Measurements from ENCODE around the gene SHD. TPM values are rescaled to one million over a fixed set of nuclear protein-coding genes. Genes with fewer than 3 reads are reported as not detected.

SHD gene
- total and polyA plus RNA-seq, 2 of the 4 experiments (the other 2 are of a cell fraction) = not detected

DNA sequence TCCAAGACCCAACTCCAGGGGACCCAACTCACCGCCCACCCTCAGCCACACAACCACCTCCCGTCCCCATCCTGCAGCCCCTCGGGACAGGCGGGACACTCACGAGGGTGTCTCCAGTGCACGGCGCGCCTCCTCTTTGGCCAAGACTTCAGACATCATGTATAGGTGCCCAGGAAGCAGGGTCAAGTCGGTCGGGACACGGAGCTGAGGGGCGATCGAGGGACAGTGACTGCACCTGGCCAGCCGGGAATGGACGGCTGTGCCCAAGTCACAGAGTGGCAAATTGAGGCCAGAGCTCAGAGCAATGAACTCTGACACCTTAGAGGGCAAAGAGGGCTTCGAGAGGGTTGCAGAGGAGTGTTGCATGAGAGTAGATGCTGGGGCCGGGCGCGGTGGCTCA, 50.8 kb downstream of the SHD start:
- Histone ChIP-seq H2AK5ac (ENCODE audit: low read depth, low read length) (no peak overlapping the region), H3K79me1 (ENCODE audit: low read depth in 1 of 2, low read length in 2 of 2) (no peaks in the 10 kb centered on the region), H3K27me3 (ENCODE audit: control insufficient read depth, insufficient read depth, low read length) (no peaks in the 10 kb centered on the region; the same call in 1 of the 2 replicates), H3K9me1 (ENCODE audit: insufficient read depth, low read length) (no peaks in the 10 kb centered on the region), H3K9me3 (ENCODE audit: control insufficient read depth, insufficient read depth, low read length) (no peaks in the 10 kb centered on the region), H3K36me3 (ENCODE audit: control insufficient read depth, insufficient read depth, low read length) (no peaks in the 10 kb centered on the region), H4K5ac (ENCODE audit: low read depth, low read length) (no peak overlapping the region), H4K8ac (ENCODE audit: low read depth in 2 of 2, low read length in 2 of 2) (no peak overlapping the region), H3K14ac (replicated peaks; ENCODE audit: low read depth, low read length) (no peak overlapping the region), H3K4me2 (ENCODE audit: low read depth, low read length) (no peak overlapping the region), H3K9ac (ENCODE audit: low read depth, low read length) (no peak overlapping the region), H2BK5ac (ENCODE audit: low read depth, low read length, poor library complexity, severe bottlenecking) (no peak overlapping the region), H3K23ac (ENCODE audit: low read depth, low read length) (no peak overlapping the region), H2BK120ac (ENCODE audit: low read depth, low read length) (no peak overlapping the region), H3K56ac (ENCODE audit: extremely low read depth, insufficient read depth, low read length) (no peak overlapping the region), H2AK9ac (replicated peaks; ENCODE audit: low read depth, low read length, poor library complexity) (peak overlapping the region; percentile 37), H3K4me3 (ENCODE audit: insufficient read depth, low read depth, low read length) (no peak overlapping the region), H2AFZ (replicated peaks; ENCODE audit: low read length, poor library complexity) (no peak overlapping the region), H3K18ac (ENCODE audit: low read depth, low read length) (no peak overlapping the region), H4K91ac (ENCODE audit: insufficient read depth, low read depth, low read length) (no peak overlapping the region), H3K4ac (ENCODE audit: low read depth, low read length) (no peak overlapping the region), H3K27ac (ENCODE audit: insufficient read depth, low read length) (no peak overlapping the region), H3K4me1 (ENCODE audit: control insufficient read depth, insufficient read depth, low read length) (no peaks in the 10 kb centered on the region), H2BK15ac (ENCODE audit: low read depth, low read length) (no peak overlapping the region), H4K20me1 (ENCODE audit: insufficient read depth, low read length) (no peaks in the 10 kb centered on the region), H2BK20ac (ENCODE audit: low read depth, low read length) (no peak overlapping the region)
- no peak for ATAC-seq (ENCODE audit: low read depth)
- TF ChIP-seq NFE2L2 (IDR thresholded peaks at IDR 0.05; ENCODE audit: low read depth, low read length) (no peak), CTCF (conservative IDR thresholded peaks at IDR 0.05; ENCODE audit: low read depth, low read length) (no peak), BHLHE40 (IDR thresholded peaks at IDR 0.05; ENCODE audit: low read depth, low read length) (no peak), CEBPB (IDR thresholded peaks at IDR 0.05; ENCODE audit: low read depth, low read length) (no peak), CHD1 (IDR thresholded peaks at IDR 0.05; ENCODE audit: low read depth, low read length) (no peak), MAFK (IDR thresholded peaks at IDR 0.05; ENCODE audit: low read depth, low read length) (no peak), ELK1 (IDR thresholded peaks at IDR 0.05; ENCODE audit: borderline replicate concordance, low read depth, low read length) (no peak), MXI1 (IDR thresholded peaks at IDR 0.05; ENCODE audit: borderline replicate concordance, low read depth, low read length) (no peak), SMC3 (IDR thresholded peaks at IDR 0.05; ENCODE audit: low read depth, low read length) (no peak), RFX5 (IDR thresholded peaks at IDR 0.05; ENCODE audit: low read depth, low read length) (no peak), MAZ (IDR thresholded peaks at IDR 0.05; ENCODE audit: borderline replicate concordance, low read depth, low read length) (no peak), RCOR1 (IDR thresholded peaks at IDR 0.05; ENCODE audit: insufficient replicate concordance, low read length) (no peak), POLR2A (IDR thresholded peaks at IDR 0.05; ENCODE audit: low read depth, low read length) (no peak), FOS (IDR thresholded peaks at IDR 0.05; ENCODE audit: low read depth, low read length) (no peak), RAD21 (IDR thresholded peaks at IDR 0.05; ENCODE audit: low read length) (no peak)
- TF ChIP-seq, protein P1, sequence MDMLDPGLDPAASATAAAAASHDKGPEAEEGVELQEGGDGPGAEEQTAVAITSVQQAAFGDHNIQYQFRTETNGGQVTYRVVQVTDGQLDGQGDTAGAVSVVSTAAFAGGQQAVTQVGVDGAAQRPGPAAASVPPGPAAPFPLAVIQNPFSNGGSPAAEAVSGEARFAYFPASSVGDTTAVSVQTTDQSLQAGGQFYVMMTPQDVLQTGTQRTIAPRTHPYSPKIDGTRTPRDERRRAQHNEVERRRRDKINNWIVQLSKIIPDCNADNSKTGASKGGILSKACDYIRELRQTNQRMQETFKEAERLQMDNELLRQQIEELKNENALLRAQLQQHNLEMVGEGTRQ (IDR thresholded peaks at IDR 0.05; ENCODE audit: low read depth, low read length) = no peak
- ChIA-PET POLR2A (ENCODE audit: unreplicated experiment) (no interaction called here), CTCF (interaction anchor here (0.6 kb wide), 1 partner anchor 19 kb away, joined by 4 read pairs; no protein-coding TSS in a partner anchor)
- no TSS peak for BruUV-seq (replicated peaks)
- WGBS, 2 experiments (ENCODE audit: extremely low coverage in 2 of 2, insufficient read length in 1 of 2) = 95% methylated on average over 9 of the region's 19 CpGs; no CpG with 5 or more reads in 1 of the 2 experiments
- no peak for DNase-seq
- intact Hi-C loops (cut with micrococcal nuclease) (no loop called here), dilution Hi-C loops (cut with HindIII; ENCODE audit: low sequenced_read_pairs, unreplicated experiment) (no loop called here), in situ Hi-C loops (cut with MboI; ENCODE audit: low sequenced_read_pairs) (no loop called here)
